WTC11 (cell line): ENCODE measurements around the gene SLC29A3. TPM values are rescaled to one million over a fixed set of nuclear protein-coding genes. Genes with fewer than 3 reads are reported as not detected.

Experiments used
- ATAC-seq: fragments of 200-7000 bp; cut with Tn5 transposase; 2 replicates; pipeline ENCODE4 v1.10.0; 2021; ENCODE audit warnings: mild to moderate bottlenecking, moderate library complexity
- CTCF ChIA-PET: fragments of 300-600 bp; sonication (Branson Sonifier 250); formaldehyde crosslinking; loops from one replicate; lab custom pipeline; 2021; ENCODE audit warnings: antibody characterized with exemption; lab: Charles Lee
- POLR2A ChIA-PET: fragments of 350-600 bp; sonication (Branson Sonifier 250); formaldehyde crosslinking; loops from one replicate; lab custom pipeline; 2021; ENCODE audit warnings: antibody characterized with exemption; lab: Charles Lee
- DNase-seq: peaks from one replicate; pipeline ENCODE4 v3.0.0; 2021; ENCODE audit warnings: low spot score
- H3K27ac Mint-ChIP-seq: 2 replicates; pipeline ENCODE4 v1.8.0; 2021; ENCODE audit warnings: mixed read lengths
- H3K27me3 Mint-ChIP-seq: 2 replicates; pipeline ENCODE4 v1.8.0; 2021; ENCODE audit warnings: low read depth, mild to moderate bottlenecking, moderate library complexity, mixed read lengths
- H3K36me3 Mint-ChIP-seq: 2 replicates; pipeline ENCODE4 v1.8.0; 2021; ENCODE audit warnings: mixed read lengths
- H3K4me1 Mint-ChIP-seq: 2 replicates; pipeline ENCODE4 v1.8.0; 2022; ENCODE audit warnings: mixed read lengths
- H3K4me3 Mint-ChIP-seq: 2 replicates; pipeline ENCODE4 v1.8.0; 2021; ENCODE audit warnings: mild to moderate bottlenecking, moderate library complexity, mixed read lengths
- H3K9me3 Mint-ChIP-seq: 2 replicates; pipeline ENCODE4 v1.8.0; 2021; ENCODE audit warnings: mixed read lengths
- AFF4 ChIP-seq: sonication (generic); formaldehyde crosslinking; IDR thresholded peaks from 2 replicates; pipeline ENCODE4 v1.8.1; 2023; ENCODE audit warnings: mild to moderate bottlenecking, missing genetic modification reagents, borderline replicate concordance
- CREM ChIP-seq: sonication (generic); formaldehyde crosslinking; IDR thresholded peaks from 2 replicates; pipeline ENCODE4 v1.8.1; 2022; ENCODE audit warnings: mild to moderate bottlenecking, missing genetic modification reagents, moderate library complexity
- FOXP1 ChIP-seq: sonication (generic); formaldehyde crosslinking; IDR thresholded peaks from 2 replicates; pipeline ENCODE4 v1.8.0; 2022; ENCODE audit warnings: missing genetic modification reagents, mild to moderate bottlenecking, moderate library complexity, borderline replicate concordance
- GTF2I ChIP-seq: fragments of 250-450 bp; sonication (Bioruptor Pico); conservative IDR thresholded peaks from 2 replicates; pipeline ENCODE4 v1.4.0; 2021; ENCODE audit warnings: mild to moderate bottlenecking
- JAZF1 ChIP-seq: fragments of 250-450 bp; sonication (Bioruptor Pico); IDR thresholded peaks from 2 replicates; pipeline ENCODE4 v1.9.0; 2021; ENCODE audit warnings: moderate library complexity, mild to moderate bottlenecking, inconsistent platforms
- NFATC4 ChIP-seq: fragments of 250-450 bp; sonication (Bioruptor Pico); IDR thresholded peaks from 2 replicates; pipeline ENCODE4 v1.9.0; 2021; ENCODE audit warnings: mild to moderate bottlenecking
- NR1H2 ChIP-seq: sonication (generic); formaldehyde crosslinking; IDR thresholded peaks from 2 replicates; pipeline ENCODE4 v1.9.0; 2021; ENCODE audit warnings: mild to moderate bottlenecking, moderate library complexity, missing genetic modification reagents
- PRDM15 ChIP-seq: sonication (generic); formaldehyde crosslinking; IDR thresholded peaks from 2 replicates; pipeline ENCODE4 v1.8.0; 2022; ENCODE audit warnings: missing genetic modification reagents
- RORB ChIP-seq: fragments of 250-450 bp; sonication (Bioruptor Pico); IDR thresholded peaks from 2 replicates; pipeline ENCODE4 v1.9.0; 2021; ENCODE audit warnings: mild to moderate bottlenecking
- ZNF396 ChIP-seq: fragments of 250-450 bp; sonication (Bioruptor Pico); IDR thresholded peaks from 2 replicates; pipeline ENCODE4 v1.8.0; 2021; ENCODE audit warnings: mild to moderate bottlenecking, moderate library complexity, borderline replicate concordance
- total RNA-seq: library from RNA; stranded (reverse); gene quantifications from 3 replicates; pipeline ENCODE4 v1.2.3, GENCODE V29; 2021
- TF ChIP-seq, protein P1 (sequence below): sonication (generic); formaldehyde crosslinking; IDR thresholded peaks from 2 replicates; pipeline ENCODE4 v1.8.0; 2022; ENCODE audit warnings: mild to moderate bottlenecking, missing genetic modification reagents
- TF ChIP-seq, protein P2 (sequence below): fragments of 250-450 bp; sonication (Bioruptor Pico); IDR thresholded peaks from 2 replicates; pipeline ENCODE4 v1.9.0; 2021; ENCODE audit warnings: moderate library complexity, mild to moderate bottlenecking, inconsistent platforms, borderline replicate concordance
- TF ChIP-seq, protein P3 (sequence below): fragments of 200-600 bp; IDR thresholded peaks from 2 replicates; pipeline ENCODE4 v1.8.0; 2022; ENCODE audit warnings: antibody characterized with exemption
- TF ChIP-seq, protein P4 (sequence below): sonication (generic); formaldehyde crosslinking; IDR thresholded peaks from 2 replicates; pipeline ENCODE4 v1.8.0; 2023; ENCODE audit warnings: missing genetic modification reagents

SLC29A3 gene
- total RNA-seq, 1 experiment from 2014 or later: 9.2 TPM

GRCh38 chr10:71355886-71356285 lies 36.8 kb downstream of the SLC29A3 start (continued):
- TF ChIP-seq, protein P1, sequence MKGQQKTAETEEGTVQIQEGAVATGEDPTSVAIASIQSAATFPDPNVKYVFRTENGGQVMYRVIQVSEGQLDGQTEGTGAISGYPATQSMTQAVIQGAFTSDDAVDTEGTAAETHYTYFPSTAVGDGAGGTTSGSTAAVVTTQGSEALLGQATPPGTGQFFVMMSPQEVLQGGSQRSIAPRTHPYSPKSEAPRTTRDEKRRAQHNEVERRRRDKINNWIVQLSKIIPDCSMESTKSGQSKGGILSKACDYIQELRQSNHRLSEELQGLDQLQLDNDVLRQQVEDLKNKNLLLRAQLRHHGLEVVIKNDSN (CRISPR knock-in tag): no peak
- TF ChIP-seq PRDM15 (CRISPR knock-in tag) (no peak), CREM (no peak), FOXP1 (no peak), RORB (CRISPR knock-in tag) (no peak)
- TF ChIP-seq, protein P2, sequence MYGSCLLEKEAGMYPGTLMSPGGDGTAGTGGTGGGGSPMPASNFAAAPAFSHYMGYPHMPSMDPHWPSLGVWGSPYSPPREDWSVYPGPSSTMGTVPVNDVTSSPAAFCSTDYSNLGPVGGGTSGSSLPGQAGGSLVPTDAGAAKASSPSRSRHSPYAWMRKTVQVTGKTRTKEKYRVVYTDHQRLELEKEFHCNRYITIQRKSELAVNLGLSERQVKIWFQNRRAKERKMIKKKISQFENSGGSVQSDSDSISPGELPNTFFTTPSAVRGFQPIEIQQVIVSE (CRISPR knock-in tag): no peak

DNA sequence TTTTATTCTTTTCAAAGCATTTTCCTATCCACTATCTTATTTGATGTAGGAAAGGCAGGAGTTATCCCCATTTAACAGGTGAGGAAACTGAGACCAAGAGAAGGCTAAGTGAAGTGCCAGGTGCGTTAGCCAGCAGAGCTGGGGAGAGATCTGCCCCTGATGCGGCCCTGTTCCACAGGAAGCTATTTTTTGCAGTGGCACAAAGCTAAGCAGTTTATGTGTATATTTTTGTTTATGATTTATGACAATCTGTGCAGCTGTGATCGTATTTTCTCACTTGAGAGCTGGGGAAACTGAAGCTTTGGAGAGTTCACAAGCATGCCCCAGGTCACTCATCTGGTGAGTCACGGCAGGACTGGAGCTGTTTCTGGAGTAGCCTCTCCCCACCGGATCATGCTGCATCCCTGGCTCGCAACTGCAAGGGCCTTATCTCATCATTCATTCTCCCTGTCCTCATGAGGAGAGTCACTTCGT lies 38.8 kb downstream of the SLC29A3 start:
- ChIA-PET CTCF (interaction anchor here (1.2 to 2.0 kb wide), 5 partner anchors 14 to 339 kb away, joined by 3 to 11 read pairs (median 4); partner anchors contain the start of gene SLC29A3), POLR2A (interaction anchor here (0.6 kb wide), 1 partner anchor 734 kb away, joined by 4 read pairs; no protein-coding TSS in a partner anchor)
- ATAC-seq (no peak), DNase-seq (no peak)
- no peak overlapping the region for H3K27ac Mint-ChIP-seq
- H3K4me3 Mint-ChIP-seq: no peak overlapping the region
- H3K4me1 Mint-ChIP-seq: no peaks in the 10 kb centered on the region
- no peaks in the 10 kb centered on the region for H3K9me3 Mint-ChIP-seq
- no peaks in the 10 kb centered on the region for H3K27me3 Mint-ChIP-seq
- peaks cover 21% of the 10 kb centered on the region; the same call in 1 of the 2 replicates for H3K36me3 Mint-ChIP-seq
- TF ChIP-seq JAZF1 (CRISPR knock-in tag): no peak
- no peak for TF ChIP-seq AFF4 (CRISPR knock-in tag)
- no peak for TF ChIP-seq GTF2I (CRISPR knock-in tag)
- TF ChIP-seq NFATC4: no peak
- TF ChIP-seq NR1H2 (CRISPR knock-in tag): no peak
- no peak for TF ChIP-seq ZNF396 (CRISPR knock-in tag)
- TF ChIP-seq, protein P3, sequence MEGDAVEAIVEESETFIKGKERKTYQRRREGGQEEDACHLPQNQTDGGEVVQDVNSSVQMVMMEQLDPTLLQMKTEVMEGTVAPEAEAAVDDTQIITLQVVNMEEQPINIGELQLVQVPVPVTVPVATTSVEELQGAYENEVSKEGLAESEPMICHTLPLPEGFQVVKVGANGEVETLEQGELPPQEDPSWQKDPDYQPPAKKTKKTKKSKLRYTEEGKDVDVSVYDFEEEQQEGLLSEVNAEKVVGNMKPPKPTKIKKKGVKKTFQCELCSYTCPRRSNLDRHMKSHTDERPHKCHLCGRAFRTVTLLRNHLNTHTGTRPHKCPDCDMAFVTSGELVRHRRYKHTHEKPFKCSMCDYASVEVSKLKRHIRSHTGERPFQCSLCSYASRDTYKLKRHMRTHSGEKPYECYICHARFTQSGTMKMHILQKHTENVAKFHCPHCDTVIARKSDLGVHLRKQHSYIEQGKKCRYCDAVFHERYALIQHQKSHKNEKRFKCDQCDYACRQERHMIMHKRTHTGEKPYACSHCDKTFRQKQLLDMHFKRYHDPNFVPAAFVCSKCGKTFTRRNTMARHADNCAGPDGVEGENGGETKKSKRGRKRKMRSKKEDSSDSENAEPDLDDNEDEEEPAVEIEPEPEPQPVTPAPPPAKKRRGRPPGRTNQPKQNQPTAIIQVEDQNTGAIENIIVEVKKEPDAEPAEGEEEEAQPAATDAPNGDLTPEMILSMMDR: no peak
- TF ChIP-seq, protein P4, sequence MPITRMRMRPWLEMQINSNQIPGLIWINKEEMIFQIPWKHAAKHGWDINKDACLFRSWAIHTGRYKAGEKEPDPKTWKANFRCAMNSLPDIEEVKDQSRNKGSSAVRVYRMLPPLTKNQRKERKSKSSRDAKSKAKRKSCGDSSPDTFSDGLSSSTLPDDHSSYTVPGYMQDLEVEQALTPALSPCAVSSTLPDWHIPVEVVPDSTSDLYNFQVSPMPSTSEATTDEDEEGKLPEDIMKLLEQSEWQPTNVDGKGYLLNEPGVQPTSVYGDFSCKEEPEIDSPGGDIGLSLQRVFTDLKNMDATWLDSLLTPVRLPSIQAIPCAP (CRISPR knock-in tag): no peak
